DOHH2 (cell line): ENCODE data around the gene PTTG1IP2.

Experiments
- H3F3A ChIP-seq: fragments of 200-600 bp; sonication (generic), shearing (Covaris generic); 2 replicates; pipeline ENCODE4 v1.6.0; 2016; ENCODE audit warnings: antibody characterized with exemption, mild to moderate bottlenecking; ENCODE audit not compliant: control insufficient read depth, insufficient read depth
- H3K27ac ChIP-seq: fragments of 200-600 bp; sonication (generic); 2 replicates; pipeline ENCODE4 v1.5.1; 2014; ENCODE audit warnings: low read depth, mild to moderate bottlenecking, low read length, moderate library complexity
- H3K27me3 ChIP-seq: fragments of 200-600 bp; sonication (generic); 2 replicates; pipeline ENCODE4 v1.6.1; 2014; ENCODE audit warnings: mild to moderate bottlenecking, low read length, mixed read lengths; ENCODE audit not compliant: control insufficient read depth
- H3K36me3 ChIP-seq: fragments of 200-600 bp; sonication (generic); 2 replicates; pipeline ENCODE4 v1.6.1; 2014; ENCODE audit warnings: mild to moderate bottlenecking, low read length, moderate library complexity, mixed read lengths; ENCODE audit not compliant: control insufficient read depth
- H3K4me1 ChIP-seq: fragments of 200-600 bp; sonication (generic); 2 replicates; pipeline ENCODE4 v1.6.1; 2014; ENCODE audit warnings: mild to moderate bottlenecking, low read length, mixed read lengths; ENCODE audit not compliant: control insufficient read depth
- H3K4me2 ChIP-seq: fragments of 200-600 bp; sonication (generic); 2 replicates; pipeline ENCODE4 v1.6.0; 2014; ENCODE audit warnings: mild to moderate bottlenecking, low read length, moderate library complexity
- H3K4me3 ChIP-seq: fragments of 200-600 bp; sonication (generic); 2 replicates; pipeline ENCODE4 v1.5.1; 2014; ENCODE audit warnings: mild to moderate bottlenecking, low read length, mixed read lengths
- H3K79me2 ChIP-seq: fragments of 200-600 bp; sonication (generic); 2 replicates; pipeline ENCODE4 v1.6.1; 2014; ENCODE audit warnings: mild to moderate bottlenecking, low read length, mixed read lengths; ENCODE audit not compliant: control insufficient read depth
- H3K9me2 ChIP-seq: fragments of 200-600 bp; sonication (generic); replicated peaks from 2 replicates; pipeline ENCODE4 v1.6.1; 2014; ENCODE audit warnings: mild to moderate bottlenecking, low read length, mixed read lengths; ENCODE audit not compliant: control insufficient read depth
- H3K9me3 ChIP-seq: fragments of 200-600 bp; sonication (generic); 2 replicates; pipeline ENCODE4 v1.6.1; 2014; ENCODE audit warnings: antibody characterized with exemption, low read length, mixed read lengths; ENCODE audit not compliant: control insufficient read depth, insufficient read depth
- H4K20me1 ChIP-seq: fragments of 200-600 bp; sonication (generic); 2 replicates; pipeline ENCODE4 v1.6.0; 2014; ENCODE audit warnings: low read depth, mild to moderate bottlenecking, antibody characterized with exemption, low read length, moderate library complexity; ENCODE audit not compliant: control insufficient read depth, insufficient read depth
- EZH2phosphoT487 ChIP-seq: fragments of 200-600 bp; sonication (generic); IDR thresholded peaks from 2 replicates; pipeline ENCODE4 v1.6.1; 2017; ENCODE audit warnings: borderline replicate concordance, mild to moderate bottlenecking, antibody characterized with exemption, low read length, moderate library complexity, mixed read lengths
- TF ChIP-seq, protein P1 (sequence below): fragments of 200-600 bp; sonication (generic); IDR thresholded peaks from one replicate; pipeline ENCODE4 v1.5.1; 2014; ENCODE audit warnings: antibody characterized with exemption, mild to moderate bottlenecking, low read depth, low read length; ENCODE audit not compliant: poor library complexity, severe bottlenecking

The PTTG1IP2 gene

DNA sequence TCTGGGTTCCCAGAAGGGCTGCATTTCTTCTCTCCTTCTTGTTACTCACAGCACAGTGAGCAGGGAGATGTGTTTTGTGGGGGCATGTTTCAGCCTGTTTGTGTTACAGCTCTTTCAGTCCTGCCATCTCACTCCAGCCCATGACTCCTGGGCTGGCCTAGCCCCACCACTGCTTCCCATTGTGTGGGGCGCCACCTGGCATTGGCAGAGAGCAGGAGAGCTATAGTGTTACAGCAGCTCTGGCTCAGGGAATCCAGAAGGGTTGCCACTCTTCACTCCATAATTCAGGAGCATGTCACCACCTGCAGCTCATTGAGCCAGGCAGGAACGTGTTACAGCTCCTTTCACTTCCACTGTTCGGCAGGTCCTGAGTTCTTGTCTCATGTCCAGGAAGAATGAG is 36.2 kb upstream of the PTTG1IP2 start:
- TF ChIP-seq, protein P1, sequence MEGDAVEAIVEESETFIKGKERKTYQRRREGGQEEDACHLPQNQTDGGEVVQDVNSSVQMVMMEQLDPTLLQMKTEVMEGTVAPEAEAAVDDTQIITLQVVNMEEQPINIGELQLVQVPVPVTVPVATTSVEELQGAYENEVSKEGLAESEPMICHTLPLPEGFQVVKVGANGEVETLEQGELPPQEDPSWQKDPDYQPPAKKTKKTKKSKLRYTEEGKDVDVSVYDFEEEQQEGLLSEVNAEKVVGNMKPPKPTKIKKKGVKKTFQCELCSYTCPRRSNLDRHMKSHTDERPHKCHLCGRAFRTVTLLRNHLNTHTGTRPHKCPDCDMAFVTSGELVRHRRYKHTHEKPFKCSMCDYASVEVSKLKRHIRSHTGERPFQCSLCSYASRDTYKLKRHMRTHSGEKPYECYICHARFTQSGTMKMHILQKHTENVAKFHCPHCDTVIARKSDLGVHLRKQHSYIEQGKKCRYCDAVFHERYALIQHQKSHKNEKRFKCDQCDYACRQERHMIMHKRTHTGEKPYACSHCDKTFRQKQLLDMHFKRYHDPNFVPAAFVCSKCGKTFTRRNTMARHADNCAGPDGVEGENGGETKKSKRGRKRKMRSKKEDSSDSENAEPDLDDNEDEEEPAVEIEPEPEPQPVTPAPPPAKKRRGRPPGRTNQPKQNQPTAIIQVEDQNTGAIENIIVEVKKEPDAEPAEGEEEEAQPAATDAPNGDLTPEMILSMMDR, result no peak
- no peak for TF ChIP-seq EZH2phosphoT487
- H3K4me2 ChIP-seq, result no peak overlapping the region
- no peaks in the 10 kb centered on the region for H4K20me1 ChIP-seq
- H3K9me3 ChIP-seq, result peaks cover 21% of the 10 kb centered on the region
- H3K27ac ChIP-seq, result no peak overlapping the region
- no peaks in the 10 kb centered on the region for H3K4me1 ChIP-seq
- H3F3A ChIP-seq, result no peaks in the 10 kb centered on the region
- H3K4me3 ChIP-seq, result no peak overlapping the region
- no peaks in the 10 kb centered on the region for H3K27me3 ChIP-seq
- H3K9me2 ChIP-seq, result no peaks in the 10 kb centered on the region
- H3K79me2 ChIP-seq, result no peaks in the 10 kb centered on the region
- no peaks in the 10 kb centered on the region for H3K36me3 ChIP-seq

DNA sequence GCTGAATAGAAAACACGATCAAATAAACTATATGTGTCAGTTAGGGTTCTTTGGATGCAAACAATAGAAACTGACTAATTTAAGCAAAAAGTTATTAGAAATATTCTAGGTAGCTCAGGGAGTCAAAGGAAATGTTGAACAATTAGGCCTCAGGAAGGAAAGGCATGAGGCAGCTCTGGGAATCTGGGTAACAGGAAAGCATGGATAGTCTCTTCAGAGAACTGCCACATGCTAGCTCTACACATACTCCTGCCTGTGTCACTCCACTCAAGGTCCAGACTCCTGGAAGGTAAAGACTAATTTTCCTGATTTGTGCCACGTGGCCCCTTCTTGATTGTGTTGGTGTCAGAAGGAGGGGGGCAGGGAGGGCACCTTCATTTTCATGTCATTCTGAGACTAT is 23.8 kb upstream of the PTTG1IP2 start:
- H3K79me2 ChIP-seq, result no peaks in the 10 kb centered on the region
- no peaks in the 10 kb centered on the region for H3K36me3 ChIP-seq
- H3K9me2 ChIP-seq, result no peaks in the 10 kb centered on the region
- no peak overlapping the region for H3K27ac ChIP-seq
- no peaks in the 10 kb centered on the region for H3K4me1 ChIP-seq
- no peaks in the 10 kb centered on the region for H4K20me1 ChIP-seq
- TF ChIP-seq, protein P1, result no peak
- no peak for TF ChIP-seq EZH2phosphoT487
- H3K9me3 ChIP-seq, result no peaks in the 10 kb centered on the region
- no peaks in the 10 kb centered on the region for H3F3A ChIP-seq
- peaks cover 5% of the 10 kb centered on the region; the same call in 1 of the 2 replicates for H3K27me3 ChIP-seq
- no peak overlapping the region for H3K4me3 ChIP-seq
- no peak overlapping the region for H3K4me2 ChIP-seq

DNA sequence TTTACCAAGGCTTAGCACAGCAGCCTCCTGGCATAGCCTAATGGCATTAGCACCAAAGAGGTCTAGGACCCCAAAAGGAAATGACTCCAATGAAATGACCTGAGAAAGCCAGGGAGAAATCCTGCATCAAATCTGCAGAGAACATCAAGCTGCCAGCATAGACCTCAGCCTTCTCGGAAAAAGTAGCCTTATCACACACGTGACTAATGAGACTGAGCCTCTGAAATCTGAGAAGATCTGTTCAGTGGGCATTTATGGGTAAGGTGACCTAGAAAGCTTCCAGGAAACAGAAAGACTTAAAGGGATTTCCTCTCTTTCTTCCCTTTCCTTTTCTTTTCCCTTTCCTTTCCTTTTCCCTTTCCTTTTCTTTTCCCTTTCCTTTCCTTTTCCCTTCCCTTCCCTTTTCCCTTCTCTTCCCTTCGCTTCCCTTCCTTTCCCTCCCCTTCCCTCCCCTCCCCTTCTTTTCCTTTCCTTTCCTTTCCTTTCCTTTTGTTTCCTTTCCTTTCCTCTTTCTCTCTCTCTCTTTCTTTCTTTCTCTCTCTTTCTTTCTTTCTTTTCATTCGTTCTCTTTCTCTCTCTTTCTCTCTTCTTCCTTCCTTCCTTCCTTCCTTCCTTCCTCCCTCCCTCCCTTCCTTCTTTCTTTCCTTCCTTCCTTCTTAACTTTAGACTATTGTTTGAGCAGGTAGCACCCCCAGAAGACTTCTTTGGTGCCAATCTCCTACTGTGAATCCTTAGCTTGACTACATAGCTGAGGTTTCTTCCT is 23.1 kb upstream of the PTTG1IP2 start:
- no peak overlapping the region for H3K4me2 ChIP-seq
- TF ChIP-seq EZH2phosphoT487, result no peak
- TF ChIP-seq, protein P1, result no peak
- no peaks in the 10 kb centered on the region for H3K36me3 ChIP-seq
- H3K79me2 ChIP-seq, result no peaks in the 10 kb centered on the region
- no peaks in the 10 kb centered on the region for H3K4me1 ChIP-seq
- no peak overlapping the region for H3K4me3 ChIP-seq
- H3K9me3 ChIP-seq, result no peaks in the 10 kb centered on the region
- H3K27ac ChIP-seq, result no peak overlapping the region
- no peaks in the 10 kb centered on the region for H3K9me2 ChIP-seq
- H3K27me3 ChIP-seq, result peaks cover 5% of the 10 kb centered on the region
- no peaks in the 10 kb centered on the region for H4K20me1 ChIP-seq
- H3F3A ChIP-seq, result no peaks in the 10 kb centered on the region
